LNCAP (cell line): ENCODE results near the gene MALRD1.

Experiments
- TF ChIP-seq, protein P1 (sequence below): fragments of 450-650 bp; IDR thresholded peaks from 2 replicates; pipeline ENCODE4 v1.5.1; 2017; ENCODE audit warnings: mild to moderate bottlenecking

MALRD1 gene

DNA sequence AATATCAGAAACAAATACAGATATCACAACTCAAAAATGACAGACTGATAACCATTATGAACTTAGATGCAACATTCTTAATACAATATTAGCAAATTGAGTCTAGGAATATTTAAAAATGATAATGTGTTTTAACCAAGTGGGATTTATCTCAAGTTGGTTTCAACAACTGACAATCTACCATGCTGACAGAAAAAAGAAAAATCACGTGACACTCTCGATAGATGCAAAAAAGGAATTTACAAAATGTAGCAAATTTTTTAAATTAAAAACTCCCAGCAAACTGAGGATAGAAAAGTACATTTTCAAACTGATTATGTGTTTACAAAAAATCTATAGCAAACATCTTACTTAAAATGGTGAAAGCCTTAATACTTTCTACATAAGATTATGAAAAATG is 177.4 kb downstream of the MALRD1 start:
- TF ChIP-seq, protein P1, sequence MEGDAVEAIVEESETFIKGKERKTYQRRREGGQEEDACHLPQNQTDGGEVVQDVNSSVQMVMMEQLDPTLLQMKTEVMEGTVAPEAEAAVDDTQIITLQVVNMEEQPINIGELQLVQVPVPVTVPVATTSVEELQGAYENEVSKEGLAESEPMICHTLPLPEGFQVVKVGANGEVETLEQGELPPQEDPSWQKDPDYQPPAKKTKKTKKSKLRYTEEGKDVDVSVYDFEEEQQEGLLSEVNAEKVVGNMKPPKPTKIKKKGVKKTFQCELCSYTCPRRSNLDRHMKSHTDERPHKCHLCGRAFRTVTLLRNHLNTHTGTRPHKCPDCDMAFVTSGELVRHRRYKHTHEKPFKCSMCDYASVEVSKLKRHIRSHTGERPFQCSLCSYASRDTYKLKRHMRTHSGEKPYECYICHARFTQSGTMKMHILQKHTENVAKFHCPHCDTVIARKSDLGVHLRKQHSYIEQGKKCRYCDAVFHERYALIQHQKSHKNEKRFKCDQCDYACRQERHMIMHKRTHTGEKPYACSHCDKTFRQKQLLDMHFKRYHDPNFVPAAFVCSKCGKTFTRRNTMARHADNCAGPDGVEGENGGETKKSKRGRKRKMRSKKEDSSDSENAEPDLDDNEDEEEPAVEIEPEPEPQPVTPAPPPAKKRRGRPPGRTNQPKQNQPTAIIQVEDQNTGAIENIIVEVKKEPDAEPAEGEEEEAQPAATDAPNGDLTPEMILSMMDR: no peak

GRCh38 chr10:19231034-19231433 is 182.4 kb downstream of the MALRD1 start:
- TF ChIP-seq, protein P1: no peak

DNA sequence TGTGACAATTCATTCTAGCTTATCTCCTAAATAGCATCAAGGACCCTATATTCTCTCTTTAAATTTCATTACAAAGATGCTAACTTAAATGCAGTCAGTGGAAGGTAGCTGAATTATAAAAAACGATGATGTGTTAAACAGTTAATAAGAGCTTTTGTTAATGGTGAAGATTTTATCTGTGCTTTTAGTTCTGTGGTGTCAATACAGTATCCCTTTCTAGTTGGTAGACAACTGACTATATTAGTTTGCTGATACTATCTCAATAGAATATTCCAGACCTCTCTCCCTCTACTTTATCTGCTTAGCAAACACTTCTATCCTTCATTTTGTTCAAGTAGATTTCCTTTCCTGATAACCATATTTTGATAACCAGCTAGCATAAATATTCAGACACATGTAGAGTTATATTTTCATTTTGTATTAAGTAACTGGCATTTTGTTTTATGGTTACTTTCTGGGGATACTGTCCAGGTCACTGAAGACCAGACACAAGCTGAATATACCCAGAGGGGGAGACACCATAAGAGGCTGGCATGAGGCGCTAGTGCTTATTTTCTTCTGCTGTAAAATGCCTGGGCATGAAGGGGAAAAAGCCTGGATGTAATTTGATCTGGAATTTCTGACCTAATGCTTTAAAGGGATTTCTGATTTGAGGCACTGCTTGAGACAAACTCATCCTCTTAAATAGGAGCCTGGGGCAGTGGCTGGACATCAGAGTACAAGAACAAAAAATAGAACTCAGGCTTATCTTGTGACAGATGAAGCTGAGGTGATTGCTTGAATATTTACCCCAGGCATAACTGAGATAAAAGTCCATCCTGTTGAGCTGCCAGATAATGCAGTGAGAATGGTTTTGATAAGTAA is 197.5 kb downstream of the MALRD1 start:
- TF ChIP-seq, protein P1: no peak

DNA sequence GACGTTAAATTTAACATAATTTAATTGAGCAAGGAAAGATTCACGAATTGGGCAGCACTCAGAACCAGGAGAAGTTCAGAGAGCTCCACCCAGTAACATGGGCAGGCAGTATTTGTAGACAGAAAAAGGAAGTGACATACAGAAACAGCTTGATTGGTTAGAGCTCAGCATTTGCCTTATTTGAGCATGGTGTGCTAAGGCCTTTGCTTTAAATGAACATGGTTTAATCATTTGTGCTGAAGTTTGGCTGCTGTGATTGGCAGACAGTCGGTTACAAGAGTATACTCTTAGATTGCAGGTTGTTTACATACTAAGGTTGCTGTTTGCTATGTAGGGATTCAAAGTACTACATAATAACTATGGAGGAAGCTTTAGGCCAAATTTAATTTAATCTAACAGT is 199.2 kb downstream of the MALRD1 start:
- TF ChIP-seq, protein P1: no peak

DNA sequence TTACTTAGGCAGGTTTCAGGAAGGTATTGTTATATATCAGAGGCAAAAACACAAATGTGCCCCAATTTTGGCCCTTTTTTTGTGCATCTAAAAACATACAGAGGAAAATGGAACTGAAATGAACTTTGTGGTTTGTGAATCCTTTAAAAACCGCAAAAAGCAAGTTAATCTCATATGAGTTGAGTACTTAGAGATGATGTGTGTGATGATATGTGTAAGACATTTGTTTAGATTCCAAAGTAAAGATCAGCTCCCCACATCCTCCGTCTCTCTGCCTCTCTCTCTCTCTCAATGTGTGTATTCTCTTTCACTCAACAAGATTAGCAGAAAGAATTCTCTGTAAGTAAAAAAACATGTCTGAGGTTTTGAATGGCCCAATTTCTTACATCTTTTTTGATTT is 201.9 kb downstream of the MALRD1 start:
- TF ChIP-seq, protein P1: no peak

- TF ChIP-seq, protein P1: no peak
Observed at GRCh38 chr10:19252531-19252930, 203.9 kb downstream of the MALRD1 start.

GRCh38 chr10:19256331-19256730 is 207.7 kb downstream of the MALRD1 start:
- TF ChIP-seq, protein P1: no peak
